Mesangial cell (primary cell): Measurements from ENCODE around the gene TOMM7. TPM values are rescaled to one million over a fixed set of nuclear protein-coding genes. Genes with fewer than 3 reads are reported as not detected.

ENCODE experiments used
- total RNA-seq: library from RNA; depleted of rRNA; stranded (reverse); fragments of >200 nt; gene quantifications from 2 replicates; pipeline ENCODE4 v1.2.3, GENCODE V29; 2015

TOMM7 gene
- 66.2 and 94.2 TPM in 2 replicates for total RNA-seq

DNA sequence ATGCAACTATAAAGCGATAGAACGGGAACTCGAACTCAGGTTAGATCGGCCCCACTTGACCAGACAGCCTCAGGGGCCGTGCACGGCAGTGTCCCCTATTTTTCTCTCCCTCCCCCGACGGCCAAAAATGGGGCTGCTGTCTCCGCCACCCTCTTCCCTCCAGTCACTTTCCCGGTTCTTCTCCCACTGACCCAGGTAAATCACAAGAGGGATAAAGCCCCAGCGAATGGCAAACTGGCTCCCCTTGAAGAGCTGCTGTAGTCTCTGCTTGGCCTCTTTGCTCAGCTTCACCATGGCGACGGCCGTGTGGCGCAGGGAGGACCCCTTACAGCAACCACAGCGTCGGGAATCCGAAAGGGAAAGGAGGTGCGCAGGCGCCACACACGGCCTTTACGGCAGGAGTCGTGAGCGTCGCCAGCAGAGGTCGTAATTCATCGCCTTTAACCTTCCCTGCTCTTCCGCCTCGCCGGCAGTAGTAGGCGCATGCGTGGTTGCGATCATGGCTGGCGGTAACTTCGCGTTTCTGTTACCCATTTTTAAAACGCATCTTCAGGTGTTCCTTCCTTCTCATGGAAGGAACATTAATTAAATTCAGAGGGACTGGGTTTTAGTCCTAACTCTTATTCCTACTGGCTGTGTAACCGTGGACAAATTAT lies at the start of gene TOMM7:
Gene TOMM7, minus strand, starts transcription at position 364 of the 656 bp plus-strand sequence. Its CDS starts 70 bp downstream, at position 294.

Other genes starting within 250 kb of the TOMM7 start
- 1.8 and 3.5 TPM in 2 replicates for gene IL6, start 95.6 kb downstream of the TOMM7 start, total RNA-seq
- gene HYCC1, start 191.3 kb upstream of the TOMM7 start, total RNA-seq: 13.8 and 17.6 TPM in 2 replicates